Left ventricle myocardium superior (tissue), 1 donor: Measurements from ENCODE around the gene CKS1B. TPM values are rescaled to one million over a fixed set of nuclear protein-coding genes. Genes with fewer than 3 reads are reported as not detected.

Source experiments
- ATAC-seq: fragments of 200-7000 bp; cut with Tn5 transposase; one replicate; pipeline ENCODE4 v1.9.1; 2020; ENCODE audit warnings: mild to moderate bottlenecking, moderate library complexity
- DNase-seq: peaks from one replicate; pipeline ENCODE4 v3.0.0-alpha.2; 2020
- intact Hi-C: fragments of 100-400 bp; cut with micrococcal nuclease; formaldehyde crosslinking; loops from one replicate; pipeline ENCODE4 v1.11.0; 2022
- microRNA-seq: library from miRNA; unstranded; fragments of <30 nt; microRNA quantifications from one replicate; pipeline ENCODE4 v1.2.0, GENCODE V29; 2020; ENCODE audit warnings: borderline number of aligned reads
- total RNA-seq: library from RNA; stranded (reverse); fragmentation: NEBNext Ultra II Directional; extraction: Animal tissue kit (Norgen Biotek cat#: 25700); gene quantifications from one replicate; pipeline ENCODE4 v1.2.1, GENCODE V29; 2021
- donor health status: DM: no; HTN: yes; CAD: no; lungs with severe emphysema.

CKS1B gene
- total RNA-seq, 1 donor from 2014 or later, result 16.7 TPM

GRCh38 chr1:155019377-155020245, 45.1 kb downstream of the CKS1B start:
- ATAC-seq (no peak), DNase-seq (no peak)
- intact Hi-C loops, result no loop called here

GRCh38 chr1:155022136-155022926, 47.9 kb downstream of the CKS1B start:
- no peak for ATAC-seq
- peak; percentile 23 for DNase-seq
- intact Hi-C loops, result no loop called here

DNA sequence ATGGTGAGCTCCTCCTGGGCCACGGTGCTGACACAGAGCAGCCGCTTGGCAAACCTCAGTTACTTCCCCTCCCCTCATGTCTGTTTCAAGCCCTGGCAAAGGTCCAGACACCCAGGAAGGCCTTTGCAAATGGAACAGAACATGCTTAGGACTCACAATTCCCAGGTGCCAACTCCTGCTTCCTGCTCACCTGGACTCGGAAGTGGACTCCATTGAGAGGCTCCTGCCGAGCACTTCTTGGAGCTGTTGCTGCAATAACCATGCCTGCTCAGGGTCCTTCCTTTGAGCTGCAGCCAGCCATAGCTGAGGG, 48.4 kb downstream of the CKS1B start:
- intact Hi-C loops, result no loop called here
- ATAC-seq (peak; percentile 61), DNase-seq (peak; percentile 38)

DNA sequence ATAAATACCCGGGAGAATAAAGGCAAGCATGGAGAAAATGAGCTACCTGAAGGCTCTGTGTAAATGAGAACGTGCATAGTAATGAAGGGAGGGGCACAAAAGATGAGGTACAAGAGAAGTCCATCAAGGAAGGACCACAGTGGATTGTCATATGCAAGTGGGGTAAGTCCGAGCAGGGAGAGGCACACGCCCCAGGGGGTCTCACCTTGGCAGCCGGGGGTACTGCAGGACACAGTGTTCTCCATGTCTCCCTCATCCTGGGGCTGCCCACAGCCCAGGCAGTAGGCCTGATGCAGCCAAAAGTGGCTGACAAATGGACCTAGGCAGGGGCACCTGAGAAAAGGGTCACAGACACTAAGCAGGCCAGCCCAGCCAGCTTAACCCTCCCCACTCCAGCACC, 49.1 kb downstream of the CKS1B start:
- no peak for DNase-seq
- no peak for ATAC-seq
- intact Hi-C loops, result no loop called here

- intact Hi-C loops, result no loop called here
- DNase-seq, result peak; percentile 23
- ATAC-seq, result no peak
These were observed 49.8 kb downstream of the CKS1B start for GRCh38 chr1:155024315-155024714.

- intact Hi-C loops, result no loop called here
- no peak for ATAC-seq
- DNase-seq, result no peak
These were observed 51.7 kb downstream of the CKS1B start for GRCh38 chr1:155026154-155026553.

DNA sequence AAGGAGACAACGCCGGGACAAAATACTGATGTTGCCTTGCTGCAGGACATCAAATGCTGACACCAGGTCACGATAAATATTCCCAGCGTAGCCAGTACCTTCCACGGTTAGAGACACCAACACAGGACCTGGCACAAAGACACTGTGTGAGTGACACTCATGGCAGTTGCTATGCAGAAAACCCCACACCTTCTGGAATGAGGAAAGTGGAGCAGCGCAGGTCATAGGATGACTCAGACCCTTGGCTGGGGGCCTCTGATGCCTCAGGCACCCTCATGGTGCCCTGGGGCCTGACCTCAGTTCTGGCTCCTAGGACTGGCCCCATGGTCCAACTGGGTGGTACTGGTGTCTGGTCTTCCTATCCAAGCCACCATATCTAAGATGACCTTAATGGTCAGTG, 52.1 kb downstream of the CKS1B start:
- ATAC-seq (no peak), DNase-seq (no peak)
- intact Hi-C loops, result no loop called here

Small RNAs within 50 kb of the gene (microRNA-seq; reads per million reads assigned to microRNA genes)
- not detected for gene MIR4258

Other genes starting within 250 kb of the CKS1B start
- 4.0 TPM for gene KCNN3, start 104.4 kb upstream of the CKS1B start, total RNA-seq
- 66.6 TPM for gene PMVK, start 38.0 kb upstream of the CKS1B start, total RNA-seq
- gene PBXIP1, start 18.6 kb upstream of the CKS1B start, total RNA-seq, result 60.4 TPM
- gene PYGO2, start 12.9 kb upstream of the CKS1B start, total RNA-seq, result 14.7 TPM
- gene SHC1, start 3.9 kb upstream of the CKS1B start, total RNA-seq, result 62.1 TPM
- 31.4 TPM for gene FLAD1, start 8.7 kb downstream of the CKS1B start, total RNA-seq
- not detected for gene LENEP, start 18.9 kb downstream of the CKS1B start, total RNA-seq
- 58.9 TPM for gene ZBTB7B, start 28.1 kb downstream of the CKS1B start, total RNA-seq
- gene DCST2, start 59.1 kb downstream of the CKS1B start, total RNA-seq, result 0.37 TPM
- not detected for gene DCST1, start 59.1 kb downstream of the CKS1B start, total RNA-seq
- 84.2 TPM for gene ADAM15, start 76.6 kb downstream of the CKS1B start, total RNA-seq
- 2.3 TPM for gene EFNA4, start 89.1 kb downstream of the CKS1B start, total RNA-seq
- 1.1 TPM for gene EFNA3, start 104.2 kb downstream of the CKS1B start, total RNA-seq
- gene EFNA1, start 153.2 kb downstream of the CKS1B start, total RNA-seq, result 51.0 TPM
- 8.8 TPM for gene SLC50A1, start 161.2 kb downstream of the CKS1B start, total RNA-seq
- gene DPM3, start 165.8 kb downstream of the CKS1B start, total RNA-seq, result 52.4 TPM
- 134 TPM for gene KRTCAP2, start 198.6 kb downstream of the CKS1B start, total RNA-seq
- gene TRIM46, start 199.2 kb downstream of the CKS1B start, total RNA-seq, result 0.22 TPM
- gene THBS3, start 233.2 kb downstream of the CKS1B start, total RNA-seq, result 6.3 TPM
- gene MTX1, start 234.0 kb downstream of the CKS1B start, total RNA-seq, result 14.1 TPM